Esophagus (tissue), 2 donors: ENCODE data around the gene CHST5. TPM values are rescaled to one million over a fixed set of nuclear protein-coding genes. Genes with fewer than 3 reads are reported as not detected.
A peak's percentile ranks its signal among the peaks of the same experiment; 100 is the strongest.
"Not testable (repeated sequence)": the region's sequence is repeated elsewhere in the genome, so short reads cannot be mapped to it uniquely, and the experiment has no call there.

Experiments used
- H3K27ac ChIP-seq, 2 donors: one replicate each; pipeline ENCODE4 v1.5.1; 2013; ENCODE audit warnings: low read depth in 2 of 2, mild to moderate bottlenecking in 2 of 2, inconsistent platforms in 1 of 2, low read length in 1 of 2, moderate library complexity in 1 of 2
- H3K27me3 ChIP-seq, 2 donors: one replicate each; pipeline ENCODE4 v1.6.1; 2013; ENCODE audit warnings: low read length in 2 of 2, control low read depth in 1 of 2, mild to moderate bottlenecking in 1 of 2; ENCODE audit not compliant: insufficient read depth in 2 of 2, control insufficient read depth in 1 of 2
- H3K36me3 ChIP-seq, 2 donors: one replicate each; pipeline ENCODE4 v1.6.1; 2013; ENCODE audit warnings: low read length in 1 of 2; ENCODE audit not compliant: control insufficient read depth in 2 of 2, insufficient read depth in 2 of 2
- H3K4me1 ChIP-seq, 2 donors: one replicate each; pipeline ENCODE4 v1.6.1; 2013; ENCODE audit warnings: low read length in 1 of 2; ENCODE audit not compliant: control insufficient read depth in 2 of 2, insufficient read depth in 2 of 2
- H3K4me3 ChIP-seq, 2 donors: one replicate each; pipeline ENCODE4 v1.5.1; 2013; ENCODE audit warnings: low read length in 2 of 2, mild to moderate bottlenecking in 2 of 2, low read depth in 1 of 2, moderate library complexity in 1 of 2
- H3K9me3 ChIP-seq, 2 donors: one replicate each; pipeline ENCODE4 v1.6.1; 2013; ENCODE audit warnings: mild to moderate bottlenecking in 2 of 2, low read depth in 1 of 2, low read length in 1 of 2, moderate library complexity in 1 of 2; ENCODE audit not compliant: control insufficient read depth in 2 of 2, insufficient read depth in 1 of 2
- WGBS, 2 donors: extraction: QIAGEN DNeasy Blood & Tissue Kit; methylation state at CpG; one replicate each; pipeline ENCODE4 v1.1.7; 2013; 5-methylcytosine and 5-hydroxymethylcytosine counted together
- polyA plus RNA-seq, 2 donors: library from polyadenylated mRNA; stranded (reverse); fragments of 200-250 nt; gene quantifications; one replicate each; pipeline ENCODE4 v1.2.3, GENCODE V29; 2013
- donor health status: healthy with polysubstance abuse.
- donor health status: Bipolar disorder and iron deficiency.

The CHST5 gene
- polyA plus RNA-seq, 2 donors = 0.10 to 0.13 TPM

DNA sequence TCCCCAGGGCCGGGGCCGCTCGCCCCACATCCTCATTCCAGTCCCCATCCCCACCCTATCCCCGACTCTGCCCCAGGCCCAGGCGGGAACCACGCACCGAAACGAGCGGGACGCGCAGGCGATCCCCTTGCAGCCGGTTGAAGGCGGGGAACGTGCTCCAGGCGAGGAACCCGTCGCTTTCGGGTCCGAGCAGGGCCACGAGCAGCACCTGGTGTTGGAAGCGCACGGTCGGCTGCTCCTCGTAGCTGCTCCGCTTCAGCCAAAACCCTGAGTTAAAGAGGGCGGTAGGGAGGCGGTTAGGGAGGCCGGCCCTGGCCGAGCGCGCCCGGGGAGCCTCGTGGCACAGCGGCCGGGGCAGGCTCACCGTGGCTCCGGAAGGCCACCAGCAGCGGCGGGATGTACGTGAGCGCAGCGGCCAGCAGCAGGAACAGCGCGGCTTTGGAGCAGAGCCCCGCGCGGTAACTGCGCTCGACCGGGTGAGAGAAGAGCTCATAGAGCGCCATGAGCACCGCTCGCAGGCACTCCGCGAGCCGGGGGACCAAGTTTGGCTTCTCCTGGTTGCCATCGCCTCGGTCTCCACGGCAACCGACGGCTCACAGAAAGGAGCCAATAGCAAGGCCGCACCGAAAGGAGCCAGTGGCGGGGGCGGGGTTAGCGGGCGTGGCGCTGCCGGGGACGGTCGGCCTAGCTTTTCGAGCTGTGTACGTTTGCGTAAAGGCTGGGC, 20.0 kb upstream of the CHST5 start, which contains the start of gene TMEM231:
Gene TMEM231 (minus strand): TSS at position 546 of the 724 bp plus-strand sequence. CDS start 43 bp downstream, at position 503.
- H3K4me3 ChIP-seq = peak within 1 kb of the TSS; percentile 55 to 76
- H3K27me3 ChIP-seq = no peaks in the 10 kb centered on the region
- peaks cover 0 to 4% of the 10 kb centered on the region in 2 donors for H3K4me1 ChIP-seq
- no peaks in the 10 kb centered on the region for H3K9me3 ChIP-seq
- no peaks in the 10 kb centered on the region for H3K36me3 ChIP-seq
- peak within 1 kb of the TSS; percentile 62 to 83 for H3K27ac ChIP-seq
- 0% methylated on average over 61 to 75 of the region's 75 CpGs for WGBS, 2 donors

DNA sequence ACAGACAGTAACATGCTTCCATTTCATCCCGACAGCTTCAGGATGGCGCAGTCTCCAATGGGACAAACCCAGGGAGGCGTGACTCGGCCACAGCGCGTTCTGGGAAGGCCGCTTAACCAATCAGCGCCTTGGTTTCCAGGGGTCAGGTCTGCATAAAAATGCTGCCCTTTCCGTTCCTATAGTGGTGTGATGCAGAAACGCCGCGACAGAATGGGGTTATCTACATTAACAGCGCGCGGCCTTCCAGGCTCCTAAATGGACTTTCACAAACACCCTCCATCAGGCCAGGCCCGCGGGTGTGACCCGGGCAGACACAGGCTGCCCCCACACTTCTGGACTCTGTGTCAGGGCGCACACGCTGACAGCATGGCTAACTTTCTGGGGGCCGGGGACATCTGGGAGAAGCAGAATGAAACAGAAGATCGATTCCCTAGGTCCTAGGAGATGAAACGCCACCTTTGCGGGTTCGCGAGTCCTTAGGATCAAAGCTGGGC, 19.4 kb upstream of the CHST5 start:
- Histone ChIP-seq H3K27ac (peak overlapping the region; percentile 62 to 83), H3K27me3 (no peaks in the 10 kb centered on the region), H3K4me1 (peaks cover 0 to 4% of the 10 kb centered on the region in 2 donors), H3K36me3 (no peaks in the 10 kb centered on the region), H3K9me3 (no peaks in the 10 kb centered on the region), H3K4me3 (peak overlapping the region; percentile 55 to 76)
- 2% methylated on average over 26 of the region's 26 CpGs for WGBS, 2 donors

DNA sequence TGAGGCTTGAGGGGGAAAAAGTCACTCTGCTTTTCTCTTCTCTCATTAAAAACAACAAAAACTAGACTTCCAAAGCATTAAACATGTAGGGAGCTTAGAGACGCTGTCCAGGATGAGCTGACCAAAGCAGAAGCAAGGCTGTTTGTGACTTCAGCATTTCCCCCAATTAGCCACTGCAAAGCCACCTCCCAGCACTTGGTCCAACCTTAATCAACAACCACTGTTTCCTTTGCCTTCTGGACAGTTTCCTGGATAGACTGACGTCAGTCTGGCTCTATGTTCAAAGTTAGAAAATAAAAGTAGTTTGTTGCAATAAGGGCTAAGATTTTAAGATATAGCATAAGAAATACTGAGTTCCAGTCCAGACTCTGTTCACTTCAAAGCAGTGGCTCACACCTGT, 17.0 kb upstream of the CHST5 start:
- Histone ChIP-seq H3K4me1 (peaks cover 0 to 4% of the 10 kb centered on the region in 2 donors), H3K27me3 (no peaks in the 10 kb centered on the region), H3K36me3 (no peaks in the 10 kb centered on the region), H3K27ac (no peak overlapping the region), H3K9me3 (no peaks in the 10 kb centered on the region), H3K4me3 (no peak overlapping the region)
- 66 to 75% methylated on average over 2 of the region's 2 CpGs for WGBS, 2 donors

DNA sequence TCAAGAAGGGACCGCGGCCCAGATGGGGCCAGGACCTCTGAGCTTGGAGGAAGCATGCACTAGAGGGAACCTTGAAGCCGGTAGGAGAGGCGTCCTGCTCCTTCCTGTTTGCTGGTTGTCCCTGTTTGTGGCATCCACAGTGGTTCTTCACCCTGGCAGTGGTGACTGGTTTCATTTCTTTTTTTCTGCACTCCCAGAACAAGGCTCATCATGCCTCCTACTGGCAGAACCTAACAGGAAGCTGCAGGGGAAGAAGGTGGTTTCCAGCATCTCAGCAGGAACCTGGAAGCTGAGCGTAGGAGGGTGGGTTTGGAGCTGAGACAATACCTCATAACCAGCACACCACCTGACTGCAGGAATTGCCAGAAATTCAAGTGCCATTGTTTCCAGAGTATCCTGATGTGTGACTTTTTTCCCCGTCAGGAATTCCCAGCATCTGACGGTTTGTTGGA, 14.3 kb upstream of the CHST5 start:
- 62 to 67% methylated on average over 7 of the region's 7 CpGs for WGBS, 2 donors
- Histone ChIP-seq H3K27ac (peak overlapping the region in 1 of 2 donors; percentile 41), H3K9me3 (no peaks in the 10 kb centered on the region), H3K4me3 (no peak overlapping the region), H3K4me1 (no peaks in the 10 kb centered on the region), H3K27me3 (no peaks in the 10 kb centered on the region), H3K36me3 (no peaks in the 10 kb centered on the region)

DNA sequence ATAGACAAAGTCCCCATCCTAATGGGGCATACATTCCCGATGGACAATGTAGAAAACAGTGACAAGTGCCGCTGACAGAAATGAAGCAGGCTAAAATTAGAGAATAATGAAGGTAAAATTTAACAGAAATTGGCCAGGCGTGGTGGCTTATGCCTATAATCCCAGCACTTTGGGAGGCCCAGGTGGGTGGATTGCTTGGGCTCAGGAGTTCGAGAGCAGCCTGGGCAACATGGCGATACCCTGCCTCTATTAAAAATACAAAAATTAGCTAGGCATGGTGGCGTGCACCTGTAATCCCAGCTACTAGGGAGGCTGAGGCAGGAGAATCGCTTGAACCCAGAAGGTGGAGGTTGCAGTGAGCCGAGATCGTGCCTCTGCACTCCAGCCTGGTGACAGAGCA, 12.5 kb upstream of the CHST5 start:
- H3K4me3 ChIP-seq, H3K27me3 ChIP-seq, H3K36me3 ChIP-seq, H3K4me1 ChIP-seq, H3K27ac ChIP-seq, H3K9me3 ChIP-seq: not testable (repeated sequence)
- 93 to 95% methylated on average over 9 of the region's 9 CpGs for WGBS, 2 donors

DNA sequence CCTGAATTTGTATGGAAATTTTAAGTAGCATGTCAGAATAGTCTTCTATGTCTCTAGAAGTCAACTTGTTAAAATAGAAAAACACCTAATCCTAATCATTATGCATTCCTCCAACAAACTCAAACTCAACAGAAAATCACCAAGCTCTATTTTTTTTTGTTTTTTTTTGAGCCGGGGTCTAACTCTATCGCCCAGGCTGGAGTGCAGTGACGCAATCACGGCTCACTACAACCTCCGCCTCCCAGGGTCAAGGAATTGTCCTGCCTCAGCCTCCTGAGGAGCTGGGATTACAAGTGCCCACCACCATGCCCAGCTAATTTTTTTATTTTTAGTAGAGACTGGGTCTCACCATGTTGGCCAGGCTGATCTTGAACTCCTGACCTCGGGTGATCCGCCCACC, 10.4 kb upstream of the CHST5 start:
- WGBS, 2 donors = 91 to 97% methylated on average over 7 of the region's 7 CpGs
- no peaks in the 10 kb centered on the region for H3K4me1 ChIP-seq
- H3K4me3 ChIP-seq = no peak overlapping the region
- no peaks in the 10 kb centered on the region for H3K9me3 ChIP-seq
- H3K36me3 ChIP-seq = peaks cover 0 to 6% of the 10 kb centered on the region in 2 donors
- H3K27ac ChIP-seq = no peak overlapping the region
- no peaks in the 10 kb centered on the region for H3K27me3 ChIP-seq

DNA sequence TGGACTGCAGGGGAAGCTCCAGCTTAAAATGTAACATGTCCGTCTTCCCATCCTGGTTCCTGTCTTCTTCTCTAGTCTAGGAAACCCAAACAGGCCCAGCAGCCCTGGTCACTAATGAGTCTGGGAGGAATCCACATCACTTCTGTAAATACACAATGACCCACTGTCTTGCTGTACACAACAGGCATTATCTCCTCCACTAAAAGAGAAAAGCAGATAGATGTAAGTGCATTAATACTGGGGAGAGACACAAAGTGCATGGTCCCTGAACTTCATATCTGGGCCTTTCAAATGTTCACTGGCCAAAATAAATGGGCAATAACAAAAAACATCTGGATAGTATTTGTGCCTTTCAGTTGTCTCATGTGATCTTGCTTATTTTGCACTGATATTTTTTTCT, 10.0 kb upstream of the CHST5 start:
- not testable (repeated sequence) for H3K27ac ChIP-seq, H3K4me3 ChIP-seq, H3K27me3 ChIP-seq, H3K9me3 ChIP-seq, H3K4me1 ChIP-seq, H3K36me3 ChIP-seq
- no CpG with 5 or more reads among the region's 1 CpG for WGBS, 2 donors

DNA sequence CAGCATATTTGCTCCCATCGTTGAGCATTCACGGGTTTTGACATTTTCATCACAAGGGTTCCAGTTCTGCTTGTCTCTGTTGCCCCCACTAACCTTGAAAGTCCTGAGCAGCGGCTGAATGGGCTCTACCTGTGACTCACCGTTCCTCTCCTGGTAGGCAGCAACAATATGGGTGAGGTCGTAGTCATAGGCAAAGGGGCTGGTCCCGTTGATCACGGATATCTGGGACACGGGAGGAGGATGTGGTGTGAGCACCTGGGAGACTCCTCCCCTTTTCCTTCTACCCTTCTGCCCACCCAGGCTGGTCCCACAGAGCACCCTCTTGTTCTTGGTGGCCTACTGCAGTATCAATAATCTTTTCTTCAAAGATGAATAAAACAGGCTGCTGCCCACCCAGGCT, 6.6 kb upstream of the CHST5 start:
- H3K27me3 ChIP-seq, H3K4me3 ChIP-seq, H3K27ac ChIP-seq, H3K9me3 ChIP-seq, H3K4me1 ChIP-seq, H3K36me3 ChIP-seq: not testable (repeated sequence)
- whole genome bisulfite sequencing, 2 donors = 86 to 91% methylated on average over 8 of the region's 8 CpGs

DNA sequence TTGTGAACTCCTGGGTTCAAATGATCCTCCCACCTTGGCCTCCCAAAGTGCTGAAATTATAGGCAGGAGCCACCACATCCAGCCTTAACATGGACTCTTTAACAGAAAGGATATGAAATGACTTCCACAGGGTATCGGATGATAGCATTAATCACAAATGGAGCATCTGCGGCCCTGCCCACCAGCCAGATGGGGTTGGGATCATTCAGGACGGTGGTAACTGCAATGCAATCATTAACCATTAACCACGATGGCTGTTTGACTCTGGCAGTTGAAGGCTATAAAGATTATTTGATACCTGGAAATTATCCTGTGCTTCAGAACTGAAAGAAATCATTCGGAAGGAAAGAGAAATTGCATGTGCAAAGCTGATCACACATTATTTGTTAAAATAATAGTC, 5.3 kb upstream of the CHST5 start:
- Histone ChIP-seq H3K9me3 (no peaks in the 10 kb centered on the region), H3K27ac (no peak overlapping the region), H3K4me1 (no peaks in the 10 kb centered on the region), H3K36me3 (peaks cover 0 to 6% of the 10 kb centered on the region in 2 donors), H3K4me3 (no peak overlapping the region), H3K27me3 (no peaks in the 10 kb centered on the region)
- WGBS, 2 donors = 75 to 93% methylated on average over 5 of the region's 5 CpGs
